HG03103 (cell line): ENCODE measurements around the gene NUDT21.

ENCODE experiments used
- ATAC-seq: cut with Tn5 transposase; IDR thresholded peaks from one replicate; pipeline ENCODE4 v1.9.1; 2021; ENCODE audit warnings: low read depth; ENCODE audit not compliant: unreplicated experiment

Gene NUDT21

DNA sequence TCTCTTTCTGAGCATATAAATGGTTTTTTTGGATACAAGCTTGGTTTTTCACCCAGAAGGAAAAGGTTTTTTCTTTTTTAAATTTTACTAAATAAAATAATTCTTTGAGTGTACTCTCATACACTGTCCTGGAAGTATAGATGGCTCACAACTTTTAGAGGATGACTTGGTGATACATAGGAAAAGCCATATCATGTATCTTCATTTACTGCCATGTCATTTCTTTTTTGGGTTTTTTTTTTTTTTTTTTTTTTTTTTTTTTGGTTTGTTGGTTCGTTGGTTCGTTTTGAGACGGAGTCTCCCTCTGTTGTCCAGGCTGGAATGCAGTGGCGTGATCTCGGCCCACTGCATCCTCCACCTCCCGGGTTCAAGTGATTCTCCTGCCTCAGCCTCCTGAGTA, 12.0 kb upstream of the NUDT21 start:
- no peak for ATAC-seq

DNA sequence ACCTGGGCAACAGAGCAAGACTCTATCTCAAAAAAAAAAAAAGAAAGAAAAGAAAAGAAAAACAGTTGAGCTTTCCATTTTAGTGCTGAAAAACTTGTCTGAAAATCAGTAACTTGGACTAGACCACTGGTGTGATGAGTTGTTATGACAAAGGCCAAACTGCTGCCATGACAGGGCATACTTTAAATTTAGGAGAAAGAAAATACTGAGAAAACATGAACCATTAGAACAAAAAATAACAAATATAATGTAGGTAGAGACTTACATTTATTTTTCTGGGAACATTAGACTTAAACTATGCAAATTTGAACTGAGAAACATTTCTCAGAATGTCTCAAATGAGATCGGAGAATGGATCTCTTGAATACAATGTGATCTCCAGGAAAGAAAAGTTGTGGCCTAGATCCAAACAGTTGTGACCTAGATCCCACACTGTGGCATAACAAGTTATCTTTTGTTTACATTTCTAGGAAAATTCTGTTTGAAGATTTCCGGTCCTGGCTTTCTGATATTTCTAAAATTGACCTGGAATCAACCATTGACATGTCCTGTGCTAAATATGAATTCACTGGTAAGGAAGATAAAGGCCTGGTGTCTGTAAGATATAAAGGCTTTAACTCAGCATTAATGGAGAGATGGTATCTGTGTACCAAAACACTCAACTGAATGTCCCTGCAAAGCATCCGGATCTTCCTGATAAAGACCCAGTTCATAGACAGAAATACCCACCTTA, 11.1 kb upstream of the NUDT21 start:
- ATAC-seq = no peak

DNA sequence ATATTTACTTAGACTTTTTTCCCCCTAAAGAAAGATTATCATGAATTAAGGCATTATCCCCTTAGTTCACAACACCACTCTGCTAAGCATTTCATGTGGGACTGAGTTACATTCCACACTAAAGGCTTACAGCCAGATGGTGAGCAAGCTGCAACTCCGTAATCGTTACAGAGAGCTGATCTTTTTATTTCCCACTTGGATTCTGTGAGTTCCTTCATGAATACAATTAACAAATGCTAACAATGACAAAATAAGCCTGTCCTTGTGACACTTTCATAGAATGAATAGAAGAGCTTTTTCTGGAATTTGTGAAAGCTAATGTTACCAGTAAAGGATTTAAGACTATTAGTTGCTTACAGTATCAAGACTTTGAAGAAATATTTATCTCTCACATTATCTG, 9.0 kb upstream of the NUDT21 start:
- ATAC-seq = no peak

DNA sequence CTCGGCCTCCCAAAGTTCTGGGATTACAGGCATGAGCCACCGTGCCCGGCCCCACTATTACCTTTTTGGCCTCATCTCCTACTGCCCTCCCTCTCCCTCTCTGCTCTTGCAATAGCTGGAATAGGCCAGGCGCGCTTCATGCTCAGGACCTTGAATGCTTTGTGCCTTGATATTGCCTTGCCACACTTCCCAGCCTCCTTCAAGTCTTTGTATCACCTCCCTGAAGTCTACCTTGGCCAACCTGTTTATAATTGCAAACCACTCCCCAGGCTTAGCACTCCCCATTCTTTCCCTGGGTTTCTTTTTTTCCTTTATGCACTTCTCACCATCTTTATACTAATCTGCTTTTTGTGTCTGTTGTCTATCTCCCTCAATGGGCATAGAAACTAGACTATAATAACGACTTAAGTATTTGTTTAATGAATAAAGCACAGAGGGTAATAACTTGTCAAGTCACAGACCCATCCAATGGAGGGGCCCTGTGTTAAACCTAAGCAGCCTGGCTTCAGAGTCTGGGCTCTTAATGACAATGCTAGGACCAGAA, 6.9 kb upstream of the NUDT21 start:
- no peak for ATAC-seq

DNA sequence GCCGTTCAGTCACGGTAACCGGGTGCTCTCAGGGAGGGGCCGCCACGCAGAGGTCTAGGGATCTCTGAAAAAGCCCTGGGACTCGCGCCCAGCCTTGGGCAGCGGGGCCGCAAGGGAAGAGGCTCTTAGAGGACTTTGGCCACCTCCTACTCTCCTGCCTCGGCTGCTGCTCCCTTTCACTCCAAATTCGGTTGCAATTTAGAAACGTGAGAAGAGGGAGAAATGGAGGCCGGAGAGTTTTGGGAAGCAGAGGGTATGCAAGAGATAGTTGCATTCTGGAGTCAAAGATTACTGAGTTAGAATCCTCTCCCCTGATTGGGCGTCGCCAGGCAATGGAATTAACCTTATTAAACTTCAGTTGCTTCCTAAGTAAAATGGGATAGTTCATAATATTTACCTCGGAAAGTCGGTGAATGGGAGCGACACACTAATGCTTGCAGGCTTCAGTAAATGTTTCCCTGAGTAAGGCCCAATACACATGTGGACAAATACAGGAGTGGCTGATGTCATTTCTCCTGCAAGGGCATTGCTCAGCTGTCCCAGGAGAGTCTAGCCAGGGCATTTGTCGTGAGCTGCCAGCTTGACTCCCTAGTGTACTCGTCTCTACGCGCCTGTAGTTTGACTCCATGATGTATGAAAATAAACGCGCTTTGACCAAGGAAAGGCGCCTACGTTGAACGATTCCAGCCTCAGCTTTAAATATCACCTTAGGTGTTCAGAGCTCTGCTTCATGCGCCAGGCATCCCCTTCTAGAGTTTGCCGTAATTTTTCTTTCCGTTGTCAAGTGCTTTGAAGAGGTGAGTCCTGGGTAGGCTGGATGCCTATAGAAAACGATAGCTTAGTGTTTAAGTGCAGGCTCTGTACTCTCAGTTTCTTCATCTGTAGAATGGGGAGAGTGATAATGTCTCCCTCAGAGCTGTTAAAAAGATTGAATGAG, 889 bp upstream of the NUDT21 start:
- peak; percentile 33 for ATAC-seq

DNA sequence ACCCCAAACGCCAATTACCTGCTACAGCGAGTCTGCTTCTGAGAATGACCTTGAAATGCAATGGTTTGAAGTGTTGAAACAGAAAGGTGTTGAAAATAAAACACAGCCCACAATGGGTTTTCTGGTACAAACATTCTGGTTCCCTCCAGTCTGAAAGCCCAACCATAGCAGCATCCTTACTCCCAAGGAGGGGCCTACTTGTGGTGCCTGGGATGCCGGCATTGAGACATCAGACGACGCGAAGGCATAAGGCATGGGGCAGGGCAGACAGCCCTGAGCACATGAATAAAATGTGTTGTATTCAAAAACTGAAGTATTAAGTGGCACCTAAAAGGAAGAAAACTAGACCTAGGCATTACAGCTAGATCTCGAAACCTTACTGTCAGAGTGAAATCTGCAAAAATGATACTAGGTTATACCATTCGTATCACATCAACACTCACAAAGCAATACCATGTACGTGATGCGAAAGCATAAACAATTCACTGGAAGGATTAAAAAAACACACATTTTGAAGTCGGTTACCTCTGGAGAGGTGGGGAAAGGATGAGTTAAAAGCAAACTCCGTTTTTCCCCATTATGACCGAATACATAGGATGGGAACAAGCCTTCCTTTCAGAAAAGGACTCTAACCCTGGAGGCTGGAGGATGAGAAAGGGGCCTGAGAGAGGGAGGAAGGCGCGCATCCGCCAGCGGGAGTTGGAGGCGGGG, 702 bp downstream of the NUDT21 start:
- peak; percentile 20 for ATAC-seq

DNA sequence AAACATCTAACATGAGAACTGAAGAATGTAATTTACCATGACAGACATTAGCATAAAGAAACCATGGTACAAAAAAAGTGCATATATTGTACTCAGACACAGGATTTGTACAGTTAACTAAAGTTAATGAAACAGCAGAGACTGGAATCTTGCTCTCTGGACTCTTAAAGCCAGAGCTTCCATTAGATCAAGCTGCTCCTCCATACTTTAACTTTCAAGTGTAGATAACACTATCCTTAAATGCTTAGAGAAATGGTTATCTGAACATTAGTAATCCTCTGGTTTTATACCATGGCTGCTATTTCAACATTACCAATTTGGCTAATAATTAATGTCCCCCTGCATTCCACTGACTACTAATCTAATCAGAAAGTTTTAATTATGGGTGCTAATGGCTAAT, 3.1 kb downstream of the NUDT21 start:
- no peak for ATAC-seq

DNA sequence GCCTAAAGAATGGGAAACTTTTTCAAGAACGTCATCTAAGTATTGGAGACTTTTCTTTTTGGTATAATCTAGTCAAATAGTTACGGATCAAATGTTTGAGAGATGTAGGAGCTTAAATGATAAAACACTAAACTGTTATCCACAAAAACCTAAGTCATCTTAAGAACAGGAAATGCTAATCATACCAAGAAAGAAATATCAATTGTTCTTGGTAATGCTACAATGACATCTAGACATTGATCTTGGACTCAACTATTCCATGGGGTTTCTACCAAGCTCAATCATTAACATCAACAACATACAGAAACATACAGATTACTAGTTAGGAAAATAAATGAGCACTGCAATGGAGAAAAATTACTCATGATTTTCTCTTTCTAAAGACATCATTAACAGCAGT, 3.8 kb downstream of the NUDT21 start:
- ATAC-seq = no peak

DNA sequence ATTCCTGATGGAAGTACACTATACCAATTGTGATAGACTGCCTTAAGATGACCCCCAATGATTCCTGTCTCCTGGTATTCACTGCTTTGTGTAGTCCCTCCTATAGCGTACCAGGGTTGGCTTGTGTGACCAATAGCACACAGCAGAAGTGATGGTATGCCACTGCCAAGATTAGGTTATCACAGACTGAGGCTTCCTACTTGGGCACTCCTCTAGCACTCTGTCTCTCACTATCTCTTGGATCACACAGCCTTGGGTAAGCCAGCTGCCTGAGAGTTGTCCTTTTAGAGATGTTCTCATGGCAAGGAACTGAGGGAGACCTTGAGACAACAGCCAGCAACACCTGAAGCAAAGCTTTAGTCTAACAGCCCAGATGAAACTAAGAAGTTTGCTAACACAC, 13.1 kb downstream of the NUDT21 start:
- no peak for ATAC-seq

DNA sequence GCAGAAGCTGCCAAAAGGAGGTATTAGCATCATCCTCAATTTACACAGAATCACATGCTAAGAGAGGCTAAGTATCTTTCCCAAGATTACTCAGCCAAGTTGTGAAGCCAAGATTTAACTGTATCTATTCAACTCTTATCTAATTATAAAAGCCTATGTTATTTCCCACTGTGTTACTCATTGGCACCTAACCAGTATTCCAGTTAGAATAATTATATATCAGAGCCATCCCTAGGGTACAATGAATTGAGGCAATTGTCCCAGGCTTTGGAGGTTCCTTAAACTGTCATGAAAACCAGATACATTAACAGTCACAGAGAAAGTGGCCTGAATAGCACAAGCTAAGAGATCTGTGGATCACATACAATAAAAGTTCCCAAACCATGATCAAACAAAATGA, 14.9 kb downstream of the NUDT21 start:
- no peak for ATAC-seq

DNA sequence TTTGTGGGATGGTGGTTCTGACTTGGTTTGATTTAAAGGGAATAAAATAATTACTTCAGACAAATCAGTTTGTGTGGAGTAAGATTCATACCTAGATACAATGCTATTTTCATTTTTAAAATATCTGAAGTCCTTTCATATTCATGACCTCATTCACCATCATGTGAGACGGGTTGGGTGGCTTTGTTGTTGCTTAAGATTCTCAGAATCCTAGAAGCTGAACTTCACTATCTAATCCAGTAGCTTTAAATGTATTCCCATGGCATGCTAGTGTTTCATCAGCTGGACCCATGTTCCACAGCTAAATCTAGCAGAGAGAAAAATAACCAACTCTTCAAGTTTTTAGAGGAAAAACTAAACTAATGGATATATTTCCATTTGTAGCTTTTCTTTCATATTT, 23.0 kb downstream of the NUDT21 start:
- no peak for ATAC-seq

DNA sequence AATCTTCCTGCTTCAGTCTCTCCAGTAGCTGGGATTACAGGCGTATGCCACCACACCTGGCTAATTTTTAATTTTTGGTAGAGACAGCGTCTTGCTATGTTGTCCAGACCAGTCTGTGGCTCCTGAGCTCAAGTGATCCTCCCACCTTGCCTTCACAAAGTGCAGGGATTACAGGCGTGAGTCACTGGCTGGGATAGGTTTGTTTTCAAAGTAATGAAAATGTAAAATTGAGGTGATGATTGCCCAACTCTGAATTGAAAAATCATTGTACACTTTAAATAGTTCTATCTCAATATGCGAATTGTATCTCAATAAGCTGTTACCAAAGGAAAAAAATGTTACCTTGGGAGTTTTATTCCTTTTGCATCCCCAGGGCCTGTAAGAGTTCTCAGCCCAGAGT, 24.5 kb downstream of the NUDT21 start:
- no peak for ATAC-seq

DNA sequence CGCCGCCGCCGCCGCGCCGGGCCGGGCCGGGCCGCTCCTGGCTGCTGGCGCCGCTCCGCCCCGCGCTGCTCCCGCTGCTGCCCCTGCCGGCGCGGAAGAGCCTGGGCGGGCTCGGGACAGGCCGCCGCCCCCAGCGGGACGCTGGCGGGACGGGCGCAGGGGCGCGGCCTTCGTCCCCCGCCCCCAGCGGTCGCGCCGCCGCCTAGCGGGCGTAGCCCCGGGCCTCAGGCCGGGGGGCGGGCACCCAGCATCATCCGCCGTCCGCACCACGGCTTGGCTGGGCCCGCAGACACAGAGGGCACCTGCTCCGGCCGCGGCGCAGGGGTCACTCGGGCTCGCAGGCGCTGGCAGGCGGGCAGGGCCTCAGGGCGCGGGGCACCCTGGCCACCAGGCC, 25.7 kb downstream of the NUDT21 start, which contains the start of gene AMFR:
TSS of gene AMFR (minus strand) at position 107 of the 394 bp plus-strand sequence. CDS start 218 bp downstream, outside the sequence.
- ATAC-seq = peak; percentile 61

DNA sequence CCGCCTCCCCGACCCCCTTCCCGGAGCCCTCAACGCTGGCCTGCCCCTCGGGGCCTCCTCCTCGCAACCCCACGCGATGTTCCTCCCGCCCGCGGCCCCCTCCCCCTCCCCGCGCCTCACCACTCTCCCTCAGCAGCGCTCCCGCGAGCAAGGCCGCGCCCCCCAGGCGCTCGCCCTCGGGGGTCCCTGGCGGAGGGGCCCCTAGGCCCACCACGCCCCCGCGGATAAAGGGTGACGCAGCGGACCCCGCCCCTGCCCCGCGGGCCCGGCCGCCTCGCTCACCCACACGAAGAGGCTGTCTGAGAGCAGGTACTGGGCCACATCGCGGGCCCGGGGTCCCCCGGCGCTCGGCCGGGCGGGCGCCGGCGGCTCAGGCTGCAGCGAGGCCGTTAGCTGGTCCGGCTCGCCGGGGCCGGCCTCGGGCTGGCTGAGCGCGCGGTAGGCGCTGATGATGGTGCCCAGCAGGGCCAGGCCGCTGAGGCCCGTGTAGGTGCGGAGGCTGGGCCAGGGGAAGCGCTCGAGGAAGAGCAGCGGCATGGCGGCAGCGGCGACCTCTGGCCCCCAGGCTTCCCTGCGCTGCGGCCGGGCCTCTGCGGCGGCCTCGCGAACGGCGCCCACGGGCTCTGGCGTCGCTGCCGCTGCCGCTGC, 26.2 kb downstream of the NUDT21 start:
- peak; percentile 24 for ATAC-seq

DNA sequence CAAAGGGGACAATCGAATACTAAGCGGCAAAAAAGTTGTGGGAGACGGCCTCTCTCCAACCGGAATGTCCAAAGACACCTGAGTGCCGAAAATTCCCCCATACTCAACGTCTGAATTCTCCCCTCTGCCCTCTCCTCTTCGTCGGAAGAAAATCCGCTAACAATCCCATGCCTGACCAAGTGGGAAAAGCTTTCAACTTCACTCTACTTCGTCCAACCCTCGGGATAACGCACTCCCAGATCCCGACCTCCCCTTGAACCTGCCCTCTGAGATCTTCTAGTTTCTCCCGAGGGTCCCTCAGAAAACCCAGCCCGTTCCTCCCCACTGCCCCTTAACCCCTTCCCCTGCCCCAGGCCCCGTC, 26.7 kb downstream of the NUDT21 start:
- ATAC-seq = no peak

DNA sequence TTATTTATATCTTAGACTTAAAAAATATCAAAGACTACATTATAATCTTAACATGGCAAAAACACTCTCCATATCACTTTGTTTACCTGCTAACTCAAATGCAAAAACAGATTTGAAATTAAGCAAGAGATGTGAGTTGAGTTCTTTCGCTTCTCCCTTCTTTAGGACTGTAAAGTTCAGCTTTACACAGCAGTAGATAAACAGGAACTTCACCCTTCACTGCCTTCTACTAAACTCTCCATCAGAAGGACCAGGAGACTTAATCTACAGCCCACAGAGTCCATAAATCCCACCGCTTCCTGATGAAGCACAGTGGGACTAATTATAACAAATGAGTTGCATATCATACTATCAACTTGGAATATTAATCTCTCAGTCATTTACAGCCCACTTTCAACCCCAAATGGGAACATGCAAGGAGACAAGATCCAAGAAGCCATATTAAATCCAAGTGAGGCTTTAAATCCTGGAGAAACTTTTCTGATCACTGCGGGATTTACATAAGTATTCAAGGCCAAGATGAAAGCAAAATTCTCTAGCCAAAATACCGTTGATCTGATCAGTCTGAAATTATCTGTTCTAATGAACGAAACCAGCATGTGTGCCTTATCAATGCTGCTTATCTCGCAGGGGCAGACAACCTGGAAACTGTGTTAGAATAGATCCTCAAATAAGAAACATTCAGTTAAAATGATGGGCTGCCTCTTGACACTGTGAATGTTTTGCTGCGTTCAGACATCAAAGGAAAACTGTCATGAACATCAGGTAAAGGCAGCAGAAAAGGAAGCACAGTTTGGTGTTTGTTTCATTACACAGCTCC, 27.3 kb downstream of the NUDT21 start:
- no peak for ATAC-seq

DNA sequence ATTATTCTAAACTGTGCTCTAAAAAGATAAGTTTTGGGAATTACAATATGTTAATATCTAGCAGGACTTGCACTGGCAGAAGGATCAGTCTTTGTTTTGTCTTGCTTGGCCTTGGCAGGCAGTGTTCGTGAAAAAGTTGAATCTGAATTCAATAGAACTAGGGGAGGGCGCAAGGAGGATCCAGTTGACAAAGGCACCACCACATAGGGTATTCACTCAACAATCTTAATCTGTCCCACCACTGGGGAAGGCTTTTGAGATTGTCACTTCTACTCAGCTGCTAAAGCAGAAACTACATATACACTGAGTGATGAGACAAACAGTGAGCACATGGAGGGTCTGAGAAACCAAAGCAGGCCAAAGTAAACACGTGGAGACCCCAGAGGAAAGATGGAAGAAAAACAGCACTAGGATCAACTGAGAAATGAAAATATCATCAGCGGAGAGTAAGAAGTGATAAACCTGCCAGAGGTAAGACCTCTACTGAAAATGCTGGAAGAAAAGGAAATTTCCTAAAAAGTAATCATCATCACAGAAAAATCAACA, 28.2 kb downstream of the NUDT21 start:
- ATAC-seq = no peak

DNA sequence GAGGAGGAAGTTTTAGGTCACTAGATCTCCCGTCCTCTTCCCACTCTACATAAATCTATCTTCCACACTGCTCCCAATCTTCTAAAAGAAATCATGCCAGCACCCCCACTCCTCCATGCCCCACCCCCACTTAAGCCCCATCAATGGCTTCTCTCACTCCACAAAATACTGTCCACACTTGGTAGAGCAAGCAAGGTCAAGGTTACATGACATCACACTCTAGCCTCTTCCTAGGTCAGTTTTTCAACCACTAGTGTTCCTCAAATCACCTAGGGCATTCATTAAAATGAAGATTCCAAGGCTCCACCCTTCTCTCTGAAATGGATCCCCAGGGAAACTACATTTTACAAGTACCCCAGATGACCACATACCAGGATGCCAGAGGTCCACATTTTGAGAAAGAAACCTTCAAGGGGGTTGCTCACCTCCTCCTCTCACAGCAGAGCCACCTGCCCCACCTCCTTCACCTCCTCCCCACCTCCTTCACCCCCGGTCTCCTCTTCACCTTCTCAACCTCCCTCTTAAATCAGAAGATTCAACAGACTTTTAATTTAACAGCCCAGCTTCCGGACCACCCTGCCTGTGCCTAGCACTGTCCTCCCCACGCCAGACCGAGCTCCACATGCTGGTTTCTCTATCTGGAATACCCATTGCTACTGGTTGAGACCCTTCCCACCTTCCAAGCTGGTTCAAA, 29.0 kb downstream of the NUDT21 start:
- ATAC-seq = no peak

DNA sequence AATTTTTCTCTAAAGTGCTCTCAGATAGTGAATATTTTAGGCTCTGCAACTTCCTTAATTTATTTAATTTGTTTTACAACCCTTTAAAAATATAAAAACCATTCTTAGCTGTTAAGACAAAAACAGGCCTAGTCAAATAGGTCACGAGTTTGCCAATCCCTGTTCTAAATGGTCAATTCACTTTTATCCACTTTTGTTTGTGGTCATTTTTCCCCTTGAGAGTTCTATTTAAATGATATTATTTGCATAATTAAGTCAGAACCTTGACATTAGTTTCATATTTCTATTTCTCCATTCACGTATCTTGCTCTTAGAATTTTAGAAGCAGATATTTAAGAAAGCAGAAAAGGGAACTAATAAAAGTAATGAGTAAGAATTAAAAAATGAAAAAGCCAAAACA, 29.8 kb downstream of the NUDT21 start:
- no peak for ATAC-seq
